GM18861 (cell line): Measurements from ENCODE around the gene SLAMF8.

Source experiments
- ATAC-seq: cut with Tn5 transposase; IDR thresholded peaks from one replicate; pipeline ENCODE4 v1.9.1; 2021; ENCODE audit not compliant: unreplicated experiment

The SLAMF8 gene

GRCh38 chr1:159845751-159846629 lies 19.3 kb downstream of the SLAMF8 start:
- ATAC-seq: no peak

GRCh38 chr1:159847231-159847630 lies 20.6 kb downstream of the SLAMF8 start:
- ATAC-seq: no peak

GRCh38 chr1:159848326-159848725 lies 21.7 kb downstream of the SLAMF8 start:
- ATAC-seq: no peak

DNA sequence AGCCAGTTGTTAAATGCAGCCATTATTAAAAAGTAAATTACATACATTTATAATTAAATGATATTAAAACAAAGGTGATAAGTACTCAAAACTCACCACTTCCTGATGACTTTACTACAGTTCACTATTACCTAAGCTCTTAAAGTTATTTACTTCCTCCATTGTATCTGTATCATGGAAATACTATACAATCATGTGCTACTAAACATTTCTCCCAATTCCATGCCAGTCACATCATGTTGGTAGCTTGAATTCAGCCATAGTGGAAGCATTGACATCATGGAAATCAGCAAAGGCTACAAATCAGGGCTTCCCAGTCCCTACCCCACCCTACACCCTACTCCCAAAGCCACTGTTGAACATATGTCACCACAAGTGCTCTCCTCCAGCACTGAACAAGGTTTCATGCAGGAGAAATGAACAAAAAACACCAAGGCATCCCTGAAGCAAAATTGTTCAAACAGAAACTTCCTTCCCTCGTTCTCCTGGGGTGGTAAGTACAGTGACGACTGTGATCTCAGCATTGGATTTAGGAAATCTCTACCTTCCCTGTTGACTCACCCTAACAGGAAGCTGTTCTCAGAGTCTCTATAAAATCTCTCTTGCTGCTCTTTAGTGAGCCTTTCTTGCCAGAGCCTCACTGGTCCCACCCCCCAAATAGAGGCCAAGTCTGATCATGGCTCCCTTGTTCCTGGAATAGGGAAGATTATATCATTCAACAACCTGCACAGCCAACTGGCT lies 23.1 kb downstream of the SLAMF8 start:
- ATAC-seq: no peak

DNA sequence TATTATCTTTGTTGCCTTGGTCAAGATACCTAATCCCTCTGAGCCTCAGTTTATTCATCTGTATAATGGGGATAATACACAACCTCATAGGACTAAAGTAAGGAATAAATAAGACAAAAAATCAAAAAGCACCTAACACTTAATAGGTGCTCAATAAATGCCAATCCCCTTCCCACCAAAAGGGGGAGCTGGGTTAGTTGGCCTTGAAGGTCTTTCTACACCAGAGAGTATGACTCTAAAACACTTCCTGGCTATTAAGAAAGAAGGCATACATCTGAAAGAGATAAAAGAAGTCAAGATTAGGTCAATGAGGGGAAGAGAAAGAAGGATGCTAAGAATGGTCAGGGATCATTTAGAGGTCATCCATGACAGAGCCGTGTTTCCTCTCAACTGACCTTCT lies 24.7 kb downstream of the SLAMF8 start:
- ATAC-seq: no peak

DNA sequence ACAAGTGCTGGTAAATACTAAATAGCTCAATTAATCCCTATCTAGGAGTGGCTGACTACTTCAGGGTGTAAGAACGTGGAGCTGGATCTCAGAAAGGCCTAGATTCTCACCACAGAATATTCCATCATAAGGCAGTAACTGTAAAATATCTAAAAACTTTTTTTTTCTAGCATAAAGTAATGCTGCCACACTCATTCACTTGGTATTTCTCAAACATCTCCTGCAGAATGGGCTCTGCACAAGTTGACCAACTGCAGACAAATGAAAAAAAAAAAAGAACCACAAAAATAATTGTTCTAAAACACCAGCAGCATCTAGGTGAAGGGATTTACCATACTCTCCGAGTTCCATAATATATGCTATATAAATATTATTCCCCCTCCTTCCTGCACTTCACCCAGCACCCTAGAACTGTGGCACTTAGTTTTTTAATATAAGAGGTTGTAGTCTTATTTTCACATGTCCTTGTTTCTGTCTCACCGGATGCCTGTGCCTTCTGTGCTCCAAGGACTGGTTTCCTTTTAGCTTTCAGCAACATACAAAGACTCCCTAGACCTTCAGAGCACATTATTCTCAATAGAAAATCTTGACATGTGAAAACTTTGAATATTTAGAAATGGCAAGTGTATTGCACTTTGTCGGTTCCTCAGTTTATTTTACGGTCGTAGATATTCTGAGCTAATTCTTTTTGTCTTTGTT lies 26.9 kb downstream of the SLAMF8 start:
- no peak for ATAC-seq

DNA sequence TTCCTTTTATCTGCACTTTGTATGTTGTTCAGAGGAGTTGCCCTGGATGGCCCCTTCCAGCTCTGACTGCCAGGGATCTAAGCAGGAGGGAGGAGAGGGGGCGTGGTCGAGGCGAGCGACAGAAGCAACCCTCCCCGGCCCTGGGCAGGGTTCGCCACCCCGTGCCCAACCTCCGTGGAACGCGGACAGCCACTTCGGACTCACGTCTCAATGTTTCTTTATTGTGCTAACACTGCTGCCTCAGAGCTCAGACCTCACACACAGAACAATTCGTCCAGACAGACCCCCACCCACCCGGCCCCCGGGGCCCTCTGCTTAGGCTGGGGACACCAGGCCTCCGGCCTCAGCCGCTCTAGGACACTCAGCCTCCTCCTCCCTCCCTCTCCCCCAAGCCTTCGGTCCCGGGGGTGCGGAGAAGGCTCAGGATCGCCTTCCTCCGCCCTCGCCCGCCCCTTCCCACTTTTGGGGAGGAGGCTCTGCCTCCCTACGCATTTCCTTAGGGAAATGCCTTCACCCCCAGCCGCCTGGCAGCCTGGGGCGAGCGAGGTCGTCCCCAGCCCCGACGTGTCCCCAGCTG lies 27.5 kb downstream of the SLAMF8 start:
- no peak for ATAC-seq

DNA sequence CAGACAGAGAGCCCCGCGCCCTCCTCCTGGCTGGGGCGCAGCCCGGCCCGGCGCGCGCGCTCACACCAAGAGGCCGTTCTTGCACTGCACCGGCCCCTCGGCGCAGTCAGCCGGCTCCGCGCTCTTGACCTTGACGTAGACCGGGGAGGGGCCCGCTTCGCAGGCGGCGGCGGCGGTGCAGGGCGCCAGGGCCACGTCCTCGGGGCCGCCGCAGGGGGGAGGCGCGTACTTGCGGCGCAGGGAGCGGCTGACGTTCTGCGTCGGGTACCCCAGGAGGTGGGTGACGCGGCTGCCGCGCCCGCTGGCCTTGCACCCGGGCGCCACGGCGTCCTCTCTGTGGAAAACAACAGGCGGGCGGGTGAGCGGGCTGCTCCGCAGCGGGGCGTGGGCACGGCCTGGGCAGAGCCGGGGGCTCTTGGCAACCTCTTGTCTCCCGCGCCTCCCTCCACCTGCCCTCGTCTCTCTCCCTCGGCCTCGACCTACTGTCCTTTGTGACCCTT lies 28.1 kb downstream of the SLAMF8 start:
- peak; percentile 66 for ATAC-seq

GRCh38 chr1:159855709-159856108 lies 29.0 kb downstream of the SLAMF8 start:
- no peak for ATAC-seq

DNA sequence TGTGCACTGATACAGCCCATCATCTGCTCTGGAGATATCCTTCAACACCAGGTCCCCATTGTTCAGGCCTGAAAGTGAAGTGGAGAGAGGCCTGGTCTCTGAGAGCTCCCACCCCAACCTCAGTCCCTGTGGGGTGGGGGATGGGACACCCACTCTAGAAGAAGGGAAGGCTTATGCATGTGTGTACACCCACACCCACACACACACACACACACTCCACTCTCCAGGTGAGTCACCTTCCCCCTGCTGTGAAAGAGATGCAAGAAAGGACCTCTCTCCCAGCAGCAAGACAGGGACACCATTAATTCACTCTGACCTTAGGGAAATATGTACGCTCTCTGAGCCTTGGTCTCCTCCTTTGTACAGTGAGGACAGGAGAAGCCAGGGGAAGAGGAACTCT lies 29.9 kb downstream of the SLAMF8 start:
- ATAC-seq: no peak

GRCh38 chr1:159857889-159858288 lies 31.2 kb downstream of the SLAMF8 start:
- no peak for ATAC-seq

GRCh38 chr1:159859767-159860322 lies 33.2 kb downstream of the SLAMF8 start:
- no peak for ATAC-seq

- ATAC-seq: no peak
These were observed 33.8 kb downstream of the SLAMF8 start for GRCh38 chr1:159860456-159860855.

DNA sequence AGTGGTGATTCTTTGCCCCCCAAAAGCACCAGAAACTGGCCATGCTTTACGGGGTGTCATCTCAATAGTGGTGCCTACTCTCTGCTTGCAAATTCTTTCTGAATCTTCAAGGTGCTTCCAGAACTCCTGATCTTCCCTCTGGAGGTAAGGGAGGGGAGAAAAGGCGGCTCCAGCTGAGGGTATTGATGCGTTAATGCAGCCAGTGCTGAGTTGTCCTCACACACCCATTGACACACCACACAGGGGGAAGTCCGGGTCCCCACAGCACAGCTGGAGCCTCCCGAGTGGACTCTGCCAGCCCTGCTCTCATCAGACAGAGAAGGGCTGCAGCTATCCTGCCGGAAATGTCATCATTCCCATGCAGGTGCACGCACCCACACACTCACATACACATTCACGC lies 34.5 kb downstream of the SLAMF8 start:
- no peak for ATAC-seq

GRCh38 chr1:159862031-159862430 lies 35.4 kb downstream of the SLAMF8 start:
- ATAC-seq: no peak

- ATAC-seq: no peak
These were observed 35.9 kb downstream of the SLAMF8 start, which contains the start of gene VSIG8 for GRCh38 chr1:159862557-159862956. Gene VSIG8, minus strand, starts transcription at chr1:159862657. Its CDS starts 136 bp downstream, at chr1:159862521.

- ATAC-seq: no peak
These were observed 37.6 kb downstream of the SLAMF8 start for GRCh38 chr1:159864262-159864661.

DNA sequence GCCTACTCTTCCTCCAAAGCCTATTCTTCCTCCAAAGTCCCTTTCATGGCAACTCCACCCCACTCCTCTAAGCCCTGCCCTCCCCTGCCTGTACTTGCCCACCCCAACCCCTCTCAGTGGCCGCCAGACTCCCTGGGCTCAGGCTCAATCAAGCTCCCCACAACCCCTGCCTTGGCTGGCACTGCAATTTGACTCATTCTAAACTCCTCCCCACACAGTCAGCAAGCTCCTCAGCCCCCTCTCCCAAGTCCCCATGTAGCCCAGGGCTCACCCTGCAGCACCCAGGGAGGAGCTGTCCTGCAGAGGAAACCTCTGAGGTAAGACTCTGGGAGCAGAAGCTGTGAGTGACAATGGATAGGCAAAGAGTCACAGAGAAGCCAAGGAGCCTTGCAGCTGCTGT lies 39.4 kb downstream of the SLAMF8 start:
- ATAC-seq: no peak

- ATAC-seq: no peak
These were observed 40.4 kb downstream of the SLAMF8 start for GRCh38 chr1:159866905-159867663.

- no peak for ATAC-seq
These were observed 41.0 kb downstream of the SLAMF8 start for GRCh38 chr1:159867664-159868026.
